HCT116 (cell line): ENCODE results near the gene COL16A1. TPM values are rescaled to one million over a fixed set of nuclear protein-coding genes. Genes with fewer than 3 reads are reported as not detected.

Experiments used
- ATAC-seq: fragments of 200-7000 bp; cut with Tn5 transposase; 2 replicates; pipeline ENCODE4 v1.9.1; 2020; ENCODE audit warnings: mild to moderate bottlenecking, moderate library complexity
- BruUV-seq: library from RNA; stranded (reverse); fragments of 400-500 nt; replicated peaks from 2 replicates; lab custom pipeline; 2021; lab: Mats Ljungman, UMichigan
- CTCF ChIA-PET: fragments of 300-600 bp; sonication (Branson Sonifier 250); formaldehyde crosslinking; loops from one replicate; lab custom pipeline; 2021; ENCODE audit warnings: antibody characterized with exemption; lab: Charles Lee
- POLR2A ChIA-PET: fragments of 300-600, 350-600 bp; sonication (Branson Sonifier 250); formaldehyde crosslinking; loops from one replicate; lab custom pipeline; 2021; ENCODE audit warnings: antibody characterized with exemption; lab: Charles Lee
- RAD21 ChIA-PET, 2 experiments: fragments of 300-600 bp; sonication (Branson Sonifier 250); formaldehyde crosslinking; loops; one replicate each; lab custom pipeline; 2023; ENCODE audit warnings: low total read pairs in 2 of 2; ENCODE audit not compliant: uncharacterized antibody in 2 of 2, unreplicated experiment in 2 of 2, low non-redundant PET in 1 of 2; lab: Charles Lee
- DNase-seq: peaks from one replicate; pipeline ENCODE4 v3.0.0-alpha.2; 2010; ENCODE audit warnings: low read depth, low spot score
- H2AFZ ChIP-seq: fragments of 200-600 bp; shearing (Covaris generic), sonication (generic); 2 replicates; pipeline ENCODE4 v1.6.1; 2017; ENCODE audit warnings: low read depth, mixed run types, mixed read lengths, antibody characterized with exemption, low read length; ENCODE audit not compliant: poor library complexity, severe bottlenecking
- H3K27ac ChIP-seq: 2 replicates; pipeline ENCODE4 v1.5.1; 2012; ENCODE audit warnings: low read depth, low read length
- H3K27me3 ChIP-seq: fragments of 200-600 bp; sonication (generic); 2 replicates; pipeline ENCODE4 v1.6.1; 2016; ENCODE audit warnings: mixed run types, low read length, mixed read lengths; ENCODE audit not compliant: insufficient read depth
- H3K36me3 ChIP-seq, 2 experiments: fragments of 200-500 bp in 1 of 2; fragments of 200-600 bp in 1 of 2; sonication (Bioruptor generic) in 1 of 2; sonication (generic) in 1 of 2; 2 replicates each; pipeline versions ENCODE4 v1.5.1 to v1.6.1; 2014 to 2016; ENCODE audit warnings: low read length in 2 of 2, inconsistent platforms in 1 of 2, mixed read lengths in 1 of 2, mixed run types in 1 of 2; ENCODE audit not compliant: insufficient read depth in 2 of 2, control insufficient read depth in 1 of 2
- H3K4me1 ChIP-seq, 2 experiments: fragments of 200-600 bp in 1 of 2; sonication (generic) in 1 of 2; 2 replicates each; pipeline versions ENCODE4 v1.5.1 to v1.6.1; 2012 to 2017; ENCODE audit warnings: low read length in 2 of 2, inconsistent platforms in 1 of 2, mild to moderate bottlenecking in 1 of 2, mixed read lengths in 1 of 2, mixed run types in 1 of 2, moderate library complexity in 1 of 2; ENCODE audit not compliant: insufficient read depth in 2 of 2, control insufficient read depth in 1 of 2
- H3K4me2 ChIP-seq: fragments of 200-600 bp; sonication (generic); 2 replicates; pipeline ENCODE4 v1.6.1; 2017; ENCODE audit warnings: mixed run types, low read length, mixed read lengths
- H3K4me3 ChIP-seq, 2 experiments: fragments of 200-600 bp in 1 of 2; sonication (generic) in 1 of 2; replicated peaks in 1 of 2; 2 replicates each; pipeline ENCODE4 v1.5.1; 2011 to 2016; ENCODE audit warnings: low read length in 2 of 2, control low read depth in 1 of 2, low read depth in 1 of 2, mild to moderate bottlenecking in 1 of 2, mixed read lengths in 1 of 2, mixed run types in 1 of 2
- H3K79me2 ChIP-seq: fragments of 200-600 bp; sonication (generic); 2 replicates; pipeline ENCODE4 v1.6.1; 2017; ENCODE audit warnings: mild to moderate bottlenecking, mixed run types, low read length, moderate library complexity, mixed read lengths; ENCODE audit not compliant: insufficient read depth
- H3K9ac ChIP-seq: fragments of 200-600 bp; sonication (generic); 2 replicates; pipeline ENCODE4 v1.6.1; 2016; ENCODE audit warnings: low read length, mixed read lengths
- H3K9me2 ChIP-seq: fragments of 200-600 bp; sonication (generic), shearing (Covaris generic); 2 replicates; pipeline ENCODE4 v1.6.1; 2017; ENCODE audit warnings: mixed run types, mild to moderate bottlenecking, moderate library complexity; ENCODE audit not compliant: insufficient read depth
- H3K9me3 ChIP-seq, 2 experiments: fragments of 200-500 bp in 1 of 2; fragments of 200-600 bp in 1 of 2; sonication (Bioruptor generic) in 1 of 2; sonication (generic) in 1 of 2; 2 replicates each; pipeline ENCODE4 v1.6.1; 2014 to 2017; ENCODE audit warnings: low read length in 2 of 2, mixed read lengths in 2 of 2, inconsistent platforms in 1 of 2, low read depth in 1 of 2, mild to moderate bottlenecking in 1 of 2, mixed run types in 1 of 2, moderate library complexity in 1 of 2; ENCODE audit not compliant: control insufficient read depth in 1 of 2, insufficient read depth in 1 of 2
- H4K20me1 ChIP-seq: fragments of 200-600 bp; sonication (generic), shearing (Covaris generic); 2 replicates; pipeline ENCODE4 v1.6.1; 2017; ENCODE audit warnings: mixed run types, mild to moderate bottlenecking, moderate library complexity; ENCODE audit not compliant: insufficient read depth
- ATF3 ChIP-seq: IDR thresholded peaks from 2 replicates; pipeline ENCODE4 v1.6.1; 2012
- CBX3 ChIP-seq: IDR thresholded peaks from 2 replicates; pipeline ENCODE4 v1.6.1; 2012; ENCODE audit warnings: low read depth
- CEBPB ChIP-seq: IDR thresholded peaks from 2 replicates; pipeline ENCODE4 v1.6.1; 2012; ENCODE audit warnings: low read depth
- EGR1 ChIP-seq: IDR thresholded peaks from 2 replicates; pipeline ENCODE4 v1.6.1; 2012; ENCODE audit warnings: low read depth
- ELF1 ChIP-seq: IDR thresholded peaks from 2 replicates; pipeline ENCODE4 v1.6.1; 2012; ENCODE audit warnings: low read depth, borderline replicate concordance
- FOSL1 ChIP-seq: IDR thresholded peaks from 2 replicates; pipeline ENCODE4 v1.6.1; 2012; ENCODE audit warnings: low read depth
- JUND ChIP-seq: IDR thresholded peaks from 2 replicates; pipeline ENCODE4 v1.6.1; 2012
- MAX ChIP-seq: IDR thresholded peaks from 2 replicates; pipeline ENCODE4 v1.6.1; 2012
- REST ChIP-seq: IDR thresholded peaks from 2 replicates; pipeline ENCODE4 v1.6.1; 2012; ENCODE audit warnings: low read depth
- YY1 ChIP-seq: IDR thresholded peaks from 2 replicates; pipeline ENCODE4 v1.6.1; 2011; ENCODE audit warnings: low read length, low read depth, moderate library complexity, mild to moderate bottlenecking; ENCODE audit not compliant: insufficient replicate concordance; ENCODE audit errors: extremely low read depth
- intact Hi-C: fragments of 100-400 bp; cut with micrococcal nuclease; formaldehyde crosslinking; loops from 2 replicates; pipeline ENCODE4 v1.10.0; 2022
- total RNA-seq: library from RNA; stranded (reverse); gene quantifications from one replicate; pipeline ENCODE4 v1.2.1, GENCODE V29; 2021; ENCODE audit not compliant: unreplicated experiment

Gene COL16A1
- total RNA-seq, 1 experiment from 2014 or later, result 2.2 TPM

- no peak for TF ChIP-seq REST
- no peak for TF ChIP-seq CBX3
- TF ChIP-seq CEBPB, result no peak
- no peak for TF ChIP-seq JUND
- no peak for TF ChIP-seq ATF3
- TF ChIP-seq FOSL1, result no peak
- Histone ChIP-seq H4K20me1 (no peaks in the 10 kb centered on the region), H3K36me3 (no peaks in the 10 kb centered on the region), H2AFZ (no peak overlapping the region), H3K79me2 (no peaks in the 10 kb centered on the region), H3K9me3 (no peaks in the 10 kb centered on the region), H3K9ac (no peak overlapping the region), H3K9me2 (no peaks in the 10 kb centered on the region), H3K4me1 (peaks cover 1 to 2% of the 10 kb centered on the region in 2 experiments; a peak in 2 of 4 replicates), H3K4me2 (no peak overlapping the region), H3K27me3 (no peaks in the 10 kb centered on the region), H3K27ac (no peak overlapping the region), H3K4me3 (no peak overlapping the region)
- intact Hi-C loops, result no loop called here
- no peak for ATAC-seq
- ChIA-PET RAD21 (no interaction called here), CTCF (interaction anchor here (0.7 to 1.6 kb wide), 2 partner anchors 113 to 793 kb away, joined by 3 to 5 read pairs; no protein-coding TSS in a partner anchor), POLR2A (no interaction called here)
- BruUV-seq, result no TSS peak
- DNase-seq, result no peak
Observed at GRCh38 chr1:31675756-31676155, 28.1 kb downstream of the COL16A1 start.

GRCh38 chr1:31675161-31675560, 28.7 kb downstream of the COL16A1 start:
- H3K27ac ChIP-seq, result no peak overlapping the region
- RAD21 ChIA-PET, result no interaction called here
- no TSS peak for BruUV-seq
- H3K4me3 ChIP-seq, result no peak overlapping the region
- peaks cover 7 to 8% of the 10 kb centered on the region in 2 experiments for H3K4me1 ChIP-seq
- no peak overlapping the region for H2AFZ ChIP-seq
- no peaks in the 10 kb centered on the region for H3K79me2 ChIP-seq
- H3K9ac ChIP-seq, result no peak overlapping the region
- no peaks in the 10 kb centered on the region for H3K36me3 ChIP-seq
- CTCF ChIA-PET, result interaction anchor here (0.7 to 1.6 kb wide), 2 partner anchors 114 to 792 kb away, joined by 3 to 5 read pairs; no protein-coding TSS in a partner anchor
- H4K20me1 ChIP-seq, result no peaks in the 10 kb centered on the region
- no peak overlapping the region for H3K4me2 ChIP-seq
- intact Hi-C loops, result no loop called here
- no peaks in the 10 kb centered on the region for H3K9me2 ChIP-seq
- no peak for ATAC-seq
- H3K9me3 ChIP-seq, result no peaks in the 10 kb centered on the region
- DNase-seq, result no peak
- POLR2A ChIA-PET, result no interaction called here
- H3K27me3 ChIP-seq, result no peaks in the 10 kb centered on the region
- TF ChIP-seq FOSL1, result no peak
- TF ChIP-seq YY1, result no peak
- TF ChIP-seq ATF3, result no peak
- TF ChIP-seq REST, result no peak
- TF ChIP-seq EGR1, result no peak
- no peak for TF ChIP-seq MAX
- no peak for TF ChIP-seq ELF1
